HUES64 (cell line): ENCODE measurements around the gene ACIN1.
"Not testable (repeated sequence)": the region's sequence is repeated elsewhere in the genome, so short reads cannot be mapped to it uniquely, and the experiment has no call there.

Experiments used
- H3K27ac ChIP-seq: 2 replicates; pipeline ENCODE4 v1.7.0; 2013; ENCODE audit warnings: low read depth, low read length, inconsistent platforms
- H3K27me3 ChIP-seq: 2 replicates; pipeline ENCODE4 v1.6.1; 2013; ENCODE audit warnings: mild to moderate bottlenecking, low read length; ENCODE audit not compliant: insufficient read depth
- H3K36me3 ChIP-seq: 2 replicates; pipeline ENCODE4 v1.6.1; 2013; ENCODE audit warnings: mild to moderate bottlenecking, low read length; ENCODE audit not compliant: insufficient read depth
- H3K4me1 ChIP-seq: 2 replicates; pipeline ENCODE4 v1.6.1; 2013; ENCODE audit warnings: mild to moderate bottlenecking, low read length, moderate library complexity; ENCODE audit not compliant: insufficient read depth
- H3K4me3 ChIP-seq: 2 replicates; pipeline ENCODE4 v1.5.1; 2013; ENCODE audit warnings: mild to moderate bottlenecking, low read length, moderate library complexity
- H3K9ac ChIP-seq: 2 replicates; pipeline ENCODE4 v1.6.1; 2013; ENCODE audit warnings: mild to moderate bottlenecking, low read depth, low read length
- H3K9me3 ChIP-seq: 2 replicates; pipeline ENCODE4 v1.6.1; 2013; ENCODE audit warnings: low read depth, low read length; ENCODE audit not compliant: insufficient read depth
- WGBS: fragments of 150-250, 120-280 bp; methylation state at CpG from one replicate; pipeline ENCODE4 v1.1.7; 2013; ENCODE audit warnings: missing lambda C conversion rate; 5-methylcytosine and 5-hydroxymethylcytosine counted together

ACIN1 gene

GRCh38 chr14:23113431-23114119, 18.6 kb upstream of the ACIN1 start:
- Histone ChIP-seq H3K4me3 (no peak overlapping the region), H3K9me3 (peaks cover 4% of the 10 kb centered on the region; the same call in 1 of the 2 replicates), H3K9ac (no peak overlapping the region), H3K36me3 (no peaks in the 10 kb centered on the region), H3K27me3 (peaks cover 9% of the 10 kb centered on the region; the same call in 1 of the 2 replicates), H3K4me1 (peaks cover 16% of the 10 kb centered on the region), H3K27ac (no peak overlapping the region)
- 49% methylated on average over 5 of the region's 10 CpGs for WGBS

- Histone ChIP-seq H3K36me3 (no peaks in the 10 kb centered on the region), H3K4me3 (no peak overlapping the region), H3K27me3 (peaks cover 9% of the 10 kb centered on the region; the same call in 1 of the 2 replicates), H3K9ac (no peak overlapping the region), H3K27ac (no peak overlapping the region), H3K4me1 (peaks cover 16% of the 10 kb centered on the region), H3K9me3 (peaks cover 4% of the 10 kb centered on the region; the same call in 1 of the 2 replicates)
- WGBS: 61% methylated on average over 12 of the region's 12 CpGs
Observed at GRCh38 chr14:23112359-23113178, 17.6 kb upstream of the ACIN1 start.

- no peaks in the 10 kb centered on the region for H3K36me3 ChIP-seq
- 82% methylated on average over 5 of the region's 5 CpGs for WGBS
- no peak overlapping the region for H3K4me3 ChIP-seq
- no peak overlapping the region for H3K9ac ChIP-seq
- peaks cover 4% of the 10 kb centered on the region; the same call in 1 of the 2 replicates for H3K9me3 ChIP-seq
- peaks cover 9% of the 10 kb centered on the region; the same call in 1 of the 2 replicates for H3K27me3 ChIP-seq
- no peak overlapping the region for H3K27ac ChIP-seq
- H3K4me1 ChIP-seq: peaks cover 23% of the 10 kb centered on the region
Observed at GRCh38 chr14:23110579-23111365, 15.8 kb upstream of the ACIN1 start.

- Histone ChIP-seq H3K4me3 (no peak overlapping the region), H3K9ac (no peak overlapping the region), H3K9me3 (peaks cover 4% of the 10 kb centered on the region; the same call in 1 of the 2 replicates), H3K36me3 (no peaks in the 10 kb centered on the region), H3K27me3 (peaks cover 9% of the 10 kb centered on the region; the same call in 1 of the 2 replicates), H3K4me1 (peaks cover 31% of the 10 kb centered on the region), H3K27ac (no peak overlapping the region)
- no CpG with 5 or more reads among the region's 1 CpG for WGBS
Observed at GRCh38 chr14:23109769-23110168, 14.8 kb upstream of the ACIN1 start.

GRCh38 chr14:23108169-23108568, 13.2 kb upstream of the ACIN1 start:
- not testable (repeated sequence) for H3K4me3 ChIP-seq, H3K27ac ChIP-seq, H3K27me3 ChIP-seq, H3K36me3 ChIP-seq, H3K9ac ChIP-seq, H3K9me3 ChIP-seq
- WGBS: 92% methylated on average over 20 of the region's 24 CpGs
- H3K4me1 ChIP-seq: peaks cover 28% of the 10 kb centered on the region

GRCh38 chr14:23107620-23108019, 12.7 kb upstream of the ACIN1 start:
- H3K36me3 ChIP-seq, H3K4me3 ChIP-seq, H3K27ac ChIP-seq, H3K27me3 ChIP-seq, H3K9ac ChIP-seq, H3K9me3 ChIP-seq: not testable (repeated sequence)
- peaks cover 23% of the 10 kb centered on the region for H3K4me1 ChIP-seq
- WGBS: no CpG with 5 or more reads among the region's 5 CpGs

- Histone ChIP-seq H3K27me3 (peaks cover 9% of the 10 kb centered on the region; the same call in 1 of the 2 replicates), H3K36me3 (no peaks in the 10 kb centered on the region), H3K9me3 (peaks cover 4% of the 10 kb centered on the region; the same call in 1 of the 2 replicates), H3K4me1 (peaks cover 19% of the 10 kb centered on the region), H3K9ac (no peak overlapping the region), H3K27ac (peak overlapping the region; percentile 7; the same call in 1 of the 2 replicates), H3K4me3 (no peak overlapping the region)
Observed at GRCh38 chr14:23106747-23107045, 11.8 kb upstream of the ACIN1 start.

- 93% methylated on average over 4 of the region's 4 CpGs for WGBS
- Histone ChIP-seq H3K27me3 (no peaks in the 10 kb centered on the region), H3K9me3 (peaks cover 4% of the 10 kb centered on the region; the same call in 1 of the 2 replicates), H3K4me1 (peaks cover 19% of the 10 kb centered on the region), H3K4me3 (no peak overlapping the region), H3K36me3 (no peaks in the 10 kb centered on the region), H3K9ac (no peak overlapping the region), H3K27ac (no peak overlapping the region)
Observed at GRCh38 chr14:23105348-23105824, 10.4 kb upstream of the ACIN1 start.

GRCh38 chr14:23104591-23105347, 9.8 kb upstream of the ACIN1 start, which contains the start of gene CIROP:
Gene CIROP (minus strand): TSS chr14:23104989. CDS start chr14:23104920, 69 bp downstream.
- H3K27ac ChIP-seq: no peak within 1 kb of the TSS
- WGBS: 64% methylated on average over 11 of the region's 11 CpGs
- peaks cover 4% of the 10 kb centered on the region; the same call in 1 of the 2 replicates for H3K9me3 ChIP-seq
- no peak within 1 kb of the TSS for H3K4me3 ChIP-seq
- no peak within 1 kb of the TSS for H3K9ac ChIP-seq
- no peaks in the 10 kb centered on the region for H3K27me3 ChIP-seq
- no peaks in the 10 kb centered on the region for H3K36me3 ChIP-seq
- peaks cover 19% of the 10 kb centered on the region for H3K4me1 ChIP-seq

- no peak overlapping the region for H3K4me3 ChIP-seq
- WGBS: 87% methylated on average over 6 of the region's 6 CpGs
- H3K4me1 ChIP-seq: peaks cover 19% of the 10 kb centered on the region
Observed at GRCh38 chr14:23104070-23104590, 9.2 kb upstream of the ACIN1 start.

More at GRCh38 chr14:23104070-23104590, 9.2 kb upstream of the ACIN1 start:
- H3K9ac ChIP-seq: no peak overlapping the region
- no peak overlapping the region for H3K27ac ChIP-seq
- peaks cover 2% of the 10 kb centered on the region for H3K36me3 ChIP-seq
- H3K9me3 ChIP-seq: peaks cover 4% of the 10 kb centered on the region; the same call in 1 of the 2 replicates
- H3K27me3 ChIP-seq: no peaks in the 10 kb centered on the region
